HG03103 (cell line): ENCODE data around the gene NHSL2.
"Not testable (repeated sequence)": the region's sequence is repeated elsewhere in the genome, so short reads cannot be mapped to it uniquely, and the experiment has no call there.

Experiments used
- ATAC-seq: cut with Tn5 transposase; IDR thresholded peaks from one replicate; pipeline ENCODE4 v1.9.1; 2021; ENCODE audit warnings: low read depth; ENCODE audit not compliant: unreplicated experiment

The NHSL2 gene

DNA sequence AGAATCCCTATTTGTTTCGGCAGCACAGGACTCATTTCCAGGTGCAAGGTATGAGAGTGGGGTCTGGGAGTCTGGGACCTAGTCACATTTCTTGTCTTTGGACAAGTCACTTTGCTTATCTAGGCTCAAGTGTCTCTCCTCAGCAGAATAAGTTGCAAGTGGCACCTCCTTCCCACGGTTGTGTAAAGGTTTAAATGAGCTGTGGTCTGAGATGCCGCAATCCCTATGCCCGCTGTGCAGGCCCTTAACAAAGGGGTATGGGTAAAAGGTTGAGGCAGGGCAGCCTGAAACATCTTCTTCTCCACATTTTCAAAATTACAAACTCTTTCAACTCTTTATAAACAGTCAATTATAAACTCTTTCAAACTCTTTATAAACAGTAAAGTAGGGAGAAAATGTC, 127.4 kb downstream of the NHSL2 start:
- no peak for ATAC-seq

DNA sequence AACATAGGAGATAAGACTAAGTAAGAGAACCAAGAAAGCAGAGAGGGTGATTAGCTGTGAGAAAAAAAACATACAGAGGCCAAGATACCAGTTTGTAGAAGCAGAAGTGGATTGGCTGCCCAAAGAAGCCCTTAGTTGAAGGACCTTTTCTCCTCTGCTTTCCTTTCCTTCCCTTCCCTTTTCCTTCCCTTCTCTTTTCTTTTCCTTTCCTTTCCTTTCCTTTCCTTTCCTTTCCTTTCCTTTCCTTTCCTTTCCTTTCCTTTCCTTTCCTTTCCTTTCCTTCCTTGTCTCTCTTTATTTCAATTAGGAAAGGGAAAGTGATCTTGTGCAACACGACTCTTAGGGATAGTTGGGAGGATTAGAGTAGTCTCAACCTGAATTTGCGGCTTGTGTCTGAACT, 128.2 kb downstream of the NHSL2 start:
- ATAC-seq: no peak

DNA sequence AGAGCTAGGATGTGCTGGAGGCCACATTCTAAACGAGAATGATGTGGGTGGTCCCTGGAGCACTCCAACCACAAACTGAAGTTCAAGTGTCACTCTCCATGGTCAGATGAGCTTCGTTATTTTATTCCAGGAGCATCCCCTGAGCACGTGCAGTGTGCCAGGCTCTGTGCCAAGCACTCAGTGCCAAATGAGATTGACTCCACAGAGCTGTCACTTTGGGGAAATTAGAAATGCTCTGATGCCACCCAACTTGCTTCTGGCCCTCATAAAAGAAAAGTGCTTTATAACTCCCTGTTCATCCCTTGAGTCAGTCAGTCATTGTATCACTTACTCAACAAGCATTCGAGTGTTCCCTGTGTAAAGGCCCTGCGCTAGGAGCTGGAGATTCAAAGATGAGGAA, 129.9 kb downstream of the NHSL2 start:
- ATAC-seq: no peak

DNA sequence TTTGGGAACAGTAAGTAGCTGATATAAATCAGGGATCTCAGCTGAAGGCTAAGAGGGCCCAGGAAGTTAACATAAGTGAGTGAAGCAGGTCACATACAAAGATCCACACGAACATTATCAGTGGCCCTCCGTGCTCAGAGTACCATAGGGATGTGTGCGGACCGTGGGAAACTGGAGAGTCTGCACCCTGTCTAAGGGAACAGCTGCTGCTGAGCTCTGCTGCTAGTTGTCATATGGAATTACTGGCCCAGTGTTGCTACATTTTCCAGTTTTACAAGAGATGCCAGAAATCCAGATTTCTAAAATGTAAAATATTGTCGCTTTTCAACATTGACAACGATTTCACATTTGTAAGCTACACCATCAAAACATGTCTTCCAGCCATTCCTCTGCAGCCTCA, 130.5 kb downstream of the NHSL2 start:
- ATAC-seq: no peak

DNA sequence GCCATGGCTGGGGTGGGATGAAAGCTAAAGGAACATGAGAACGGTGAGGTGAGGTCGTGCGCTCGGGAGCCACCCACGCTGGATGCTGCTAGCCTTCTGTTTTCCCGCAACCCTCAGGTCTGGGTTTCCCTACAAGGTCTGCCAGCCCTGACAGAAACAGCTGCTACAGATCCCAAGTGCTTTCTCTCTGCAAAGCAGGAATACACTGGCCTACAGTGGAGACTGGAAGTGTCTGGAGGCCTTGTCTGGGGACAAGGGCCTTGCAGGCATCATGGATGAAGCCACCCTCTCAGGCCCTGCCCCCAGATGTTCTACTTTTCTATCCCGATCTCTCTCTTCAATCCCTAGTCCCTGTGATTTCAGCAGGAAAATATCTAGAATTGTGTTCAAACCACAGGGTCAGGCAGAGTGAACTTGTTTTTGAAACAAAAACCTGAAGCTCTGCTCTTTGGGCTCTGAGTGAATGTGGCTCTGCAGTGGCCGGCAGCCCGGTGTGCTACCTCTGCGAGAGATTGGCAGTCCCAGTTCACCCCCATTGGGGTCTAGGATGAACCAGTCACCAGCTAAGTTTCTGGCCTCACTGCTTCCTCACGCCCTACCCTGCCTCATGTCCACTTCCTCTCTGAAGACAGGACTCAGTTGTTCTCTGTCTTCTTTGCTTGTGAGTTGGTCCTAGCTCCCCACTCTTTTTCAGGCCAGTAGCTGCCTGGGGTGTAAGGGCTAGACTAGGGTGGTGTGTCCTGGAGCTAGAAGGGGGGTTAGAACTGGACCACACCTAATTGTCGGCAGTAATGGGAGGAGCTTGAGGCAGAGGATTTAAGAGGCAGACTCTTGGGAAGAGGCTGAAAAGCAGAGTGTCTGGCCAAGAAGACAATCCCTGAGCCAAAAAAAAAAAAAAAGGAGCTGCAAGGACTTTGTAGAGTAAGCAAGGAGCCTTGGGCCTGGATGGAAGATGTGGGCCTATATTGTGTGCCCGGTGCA, 131.5 kb downstream of the NHSL2 start:
- no peak for ATAC-seq

DNA sequence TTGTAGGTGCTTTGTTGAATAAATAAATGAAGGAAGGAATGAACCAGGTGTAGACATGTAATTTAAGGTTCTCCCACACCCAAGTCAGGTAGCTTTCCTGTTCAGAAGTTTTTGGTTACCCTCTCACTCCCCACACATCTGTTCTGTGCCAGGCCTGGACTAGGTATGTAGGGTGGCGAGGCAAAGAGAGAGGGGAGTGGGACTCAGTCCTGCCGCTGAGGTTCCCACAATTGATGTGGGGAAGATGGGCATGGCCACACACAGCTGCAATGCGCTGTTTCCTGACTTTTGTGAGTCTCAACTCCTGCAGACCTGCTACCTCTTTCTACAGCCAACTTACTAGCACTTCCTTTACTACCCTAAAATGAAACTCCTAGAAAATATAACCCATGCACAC, 132.2 kb downstream of the NHSL2 start:
- ATAC-seq: no peak

DNA sequence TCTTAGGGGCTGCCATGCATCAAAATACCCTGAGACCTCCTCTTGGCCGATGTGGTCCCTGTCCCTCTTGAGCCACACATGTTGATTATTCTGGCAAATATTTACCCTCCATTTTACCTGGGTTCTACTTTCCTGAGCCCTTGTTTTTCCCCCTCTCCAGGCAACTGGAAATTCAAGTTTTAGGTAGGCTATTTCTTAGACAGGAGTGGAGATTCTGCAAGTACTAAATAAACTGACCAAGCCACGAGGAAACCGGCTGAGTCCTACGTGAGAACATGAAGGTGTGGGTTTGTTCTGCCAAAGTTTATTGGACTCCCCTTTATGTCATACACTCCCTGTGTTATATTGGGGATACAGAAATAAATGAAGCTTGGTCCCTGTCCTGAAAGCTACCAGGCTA, 133.0 kb downstream of the NHSL2 start:
- ATAC-seq: no peak

DNA sequence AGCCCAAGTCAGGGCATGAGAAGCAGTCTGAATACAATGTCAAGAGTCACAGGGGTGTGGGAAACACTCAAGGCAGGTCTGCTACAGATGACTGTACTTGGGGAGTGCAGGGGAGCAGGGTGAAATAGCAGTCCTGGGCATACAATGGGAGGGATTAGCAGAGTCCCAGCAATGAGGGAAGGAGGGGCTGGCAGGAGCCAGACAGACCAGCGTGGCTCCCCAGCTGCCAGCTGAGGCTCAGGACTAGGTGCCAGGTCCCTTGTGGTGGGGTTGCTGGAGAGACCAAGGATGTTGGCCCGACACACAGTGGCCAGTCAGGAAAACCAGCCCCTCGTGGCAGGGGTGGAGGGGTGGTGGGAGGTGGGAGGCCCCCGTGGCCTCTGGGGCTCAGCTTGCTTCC, 134.5 kb downstream of the NHSL2 start:
- ATAC-seq: no peak

DNA sequence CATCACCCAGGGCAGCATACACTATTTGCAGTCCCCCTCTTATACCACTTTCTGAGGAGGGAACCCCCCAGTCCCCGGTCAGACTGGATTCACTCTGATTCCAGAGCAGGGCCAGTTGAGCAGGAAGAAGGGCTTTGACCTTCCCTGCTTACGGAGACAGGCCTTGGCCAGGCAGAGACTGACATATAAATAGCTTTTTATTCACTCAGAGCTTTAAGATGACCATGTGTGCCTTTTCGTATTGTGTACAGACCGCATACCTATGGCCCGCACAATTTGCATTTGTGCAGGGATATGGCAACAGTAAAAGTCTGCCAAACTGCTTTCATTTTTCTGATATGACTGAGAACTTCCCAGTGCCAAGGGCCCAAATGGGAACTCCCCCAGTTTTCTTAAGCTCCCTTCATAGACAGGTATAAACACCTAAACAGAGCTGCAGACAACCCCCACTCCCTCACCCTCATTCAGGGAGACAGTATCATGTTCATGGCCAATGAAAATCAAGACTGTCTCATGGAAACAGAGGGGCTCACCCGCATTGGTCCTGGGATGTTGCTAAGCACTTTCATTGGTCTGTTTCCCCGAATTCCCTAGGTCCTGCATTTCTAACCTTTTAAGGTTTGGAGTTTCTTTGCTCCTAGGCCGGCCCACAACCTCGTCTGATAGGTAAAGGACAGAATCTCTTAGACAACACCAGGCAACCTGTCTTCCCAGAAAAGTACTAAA, 135.1 kb downstream of the NHSL2 start:
- ATAC-seq: no peak

DNA sequence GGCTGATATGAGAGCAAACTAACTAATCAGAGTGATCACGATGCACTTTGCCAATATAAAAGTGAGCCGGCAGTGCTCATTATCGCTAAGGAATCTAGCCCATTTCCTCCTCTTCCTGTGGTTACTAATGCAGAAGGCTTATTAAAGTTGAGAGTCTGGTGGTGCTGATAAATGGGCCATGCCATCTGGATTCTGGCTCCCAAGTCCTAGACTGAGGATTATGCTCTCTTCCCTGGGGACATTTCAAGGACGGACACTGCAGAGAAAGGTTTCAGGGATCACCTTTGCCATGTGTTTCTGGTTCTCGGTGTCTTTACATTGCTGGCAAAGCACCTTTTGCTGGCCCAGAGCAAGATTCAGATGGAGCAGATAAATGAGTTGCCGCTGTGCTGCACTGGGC, 135.8 kb downstream of the NHSL2 start:
- ATAC-seq: no peak

DNA sequence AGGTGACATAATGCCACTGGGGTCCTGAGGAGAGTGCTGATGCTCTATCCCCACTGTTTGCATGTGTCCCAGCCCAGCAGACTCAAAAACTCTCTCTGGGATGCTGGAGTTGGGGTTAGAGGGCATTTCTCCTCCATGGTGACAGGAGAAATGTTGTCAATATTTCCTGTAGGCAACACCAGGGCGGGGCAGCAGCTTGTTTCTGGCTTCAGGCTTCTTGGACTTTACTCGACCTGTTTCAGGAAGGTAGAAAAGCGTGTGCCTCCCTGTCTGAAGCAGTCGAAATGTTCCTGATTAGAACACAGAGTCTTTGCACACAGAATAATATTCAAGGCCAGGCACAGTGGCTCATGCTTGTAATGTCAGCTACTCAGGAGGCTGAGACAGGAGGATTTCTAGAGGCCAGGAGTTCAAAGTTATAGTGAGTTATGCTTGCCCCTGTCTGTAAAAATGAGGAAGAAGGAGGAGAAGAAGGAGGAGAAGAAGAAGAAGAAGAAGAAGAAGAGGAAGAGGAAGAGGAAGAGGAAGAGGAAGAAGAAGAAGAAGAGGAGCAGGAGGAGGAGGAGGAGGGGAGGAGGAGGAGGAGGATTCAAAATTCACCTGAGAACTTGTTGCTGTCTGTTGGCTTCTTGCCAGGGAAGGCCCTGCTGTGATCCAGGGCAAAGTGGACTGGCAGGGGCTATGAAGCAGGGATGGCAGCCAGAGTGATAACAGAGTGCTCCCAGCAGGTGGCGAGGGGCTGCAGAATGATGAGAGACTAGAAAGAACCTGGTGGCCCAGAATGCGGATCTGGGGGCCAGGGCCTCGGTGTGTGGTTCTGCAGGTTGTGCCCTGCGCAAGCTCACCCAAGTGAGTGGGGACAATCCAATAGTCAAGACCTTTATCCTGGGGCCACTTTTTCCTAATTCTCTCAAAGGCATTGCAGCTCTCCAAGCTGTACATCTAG, 138.1 kb downstream of the NHSL2 start:
- no peak for ATAC-seq

DNA sequence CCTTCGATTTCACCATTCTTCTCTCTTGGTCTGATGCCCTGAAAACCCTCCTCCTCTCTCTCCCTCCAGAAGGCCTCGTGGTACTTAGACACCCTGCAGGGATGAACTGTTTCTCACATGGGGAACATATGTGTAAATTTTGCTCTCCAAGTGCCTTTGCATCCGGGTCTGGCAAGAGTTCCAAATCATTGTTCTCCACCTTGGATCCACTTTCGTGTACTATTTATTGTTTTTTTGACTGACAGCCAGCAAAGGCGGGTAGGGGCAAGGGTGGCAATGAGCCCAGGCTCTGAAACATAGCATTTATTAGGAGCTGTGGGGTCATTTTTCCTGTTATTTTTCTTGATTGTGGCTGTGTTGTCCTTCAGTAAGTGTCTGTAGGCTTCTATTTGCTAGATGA, 139.4 kb downstream of the NHSL2 start:
- no peak for ATAC-seq

DNA sequence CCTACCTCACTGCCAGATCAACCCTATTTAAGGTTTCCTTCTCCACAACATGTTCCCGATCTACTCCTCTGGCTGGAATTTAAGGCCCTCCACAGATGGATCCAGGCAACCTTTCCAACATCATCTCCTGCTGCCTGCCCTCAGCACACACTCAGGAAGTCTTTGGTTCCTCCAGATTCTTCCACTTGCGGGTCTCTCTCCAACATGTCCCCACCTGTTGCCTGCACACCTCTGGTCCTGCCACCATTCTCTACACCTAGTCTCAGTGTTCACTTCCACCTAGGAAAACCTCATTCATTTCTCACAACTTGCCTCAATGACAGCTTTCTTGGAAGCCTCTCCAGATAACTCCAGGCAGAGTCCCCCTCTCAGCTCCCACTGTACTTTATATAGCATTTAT, 140.9 kb downstream of the NHSL2 start:
- no peak for ATAC-seq

DNA sequence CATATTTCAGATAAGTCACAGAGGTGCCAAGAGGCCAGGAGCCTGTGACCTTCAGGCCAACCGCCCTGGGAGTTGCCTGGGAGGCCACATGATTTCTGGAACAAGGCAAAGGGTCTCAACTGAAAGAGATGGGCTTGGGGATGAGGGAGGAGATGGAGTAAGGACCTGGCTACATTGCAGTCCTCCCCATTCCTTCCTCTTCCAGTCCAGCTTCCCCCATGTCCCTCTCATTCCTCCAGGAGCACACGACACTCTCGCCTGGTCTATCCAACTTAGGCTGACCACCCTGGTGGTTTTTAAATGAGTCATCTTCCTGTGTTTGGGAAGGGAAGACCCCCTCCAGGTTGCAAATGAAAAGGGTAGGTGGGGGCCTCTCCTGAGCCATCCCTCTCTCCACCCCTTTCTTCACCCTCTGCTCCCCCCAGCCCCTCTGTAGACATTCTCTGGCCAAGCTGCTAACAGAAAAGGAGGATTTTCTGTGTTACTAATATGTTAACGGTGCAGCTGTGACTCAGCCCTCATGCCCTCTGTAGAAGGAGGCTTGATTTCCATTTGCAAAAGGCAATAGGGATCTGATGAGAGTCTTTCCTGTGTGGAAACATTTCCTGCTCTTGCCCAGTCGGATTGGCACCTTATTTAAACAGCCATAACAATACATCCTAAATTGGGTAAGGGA, 141.9 kb downstream of the NHSL2 start:
- no peak for ATAC-seq

DNA sequence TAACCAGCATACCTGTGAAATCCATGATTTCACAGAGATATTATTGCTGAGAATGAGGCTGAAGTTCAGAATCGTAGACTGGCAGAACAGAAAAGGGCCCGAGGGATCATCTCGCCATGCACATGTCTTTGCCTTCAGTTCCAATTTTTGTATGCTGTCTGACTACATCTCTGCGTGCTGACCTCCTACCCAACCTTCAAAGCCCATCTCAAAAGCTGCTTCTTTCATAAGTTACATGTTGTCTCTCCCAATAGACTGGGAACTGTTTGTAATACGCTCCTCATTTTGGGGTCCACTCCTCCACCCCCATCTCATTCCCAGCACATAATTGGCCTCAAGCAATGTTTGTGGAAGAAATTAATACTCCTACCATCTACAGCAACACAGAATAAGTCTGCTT, 142.9 kb downstream of the NHSL2 start:
- ATAC-seq: no peak

DNA sequence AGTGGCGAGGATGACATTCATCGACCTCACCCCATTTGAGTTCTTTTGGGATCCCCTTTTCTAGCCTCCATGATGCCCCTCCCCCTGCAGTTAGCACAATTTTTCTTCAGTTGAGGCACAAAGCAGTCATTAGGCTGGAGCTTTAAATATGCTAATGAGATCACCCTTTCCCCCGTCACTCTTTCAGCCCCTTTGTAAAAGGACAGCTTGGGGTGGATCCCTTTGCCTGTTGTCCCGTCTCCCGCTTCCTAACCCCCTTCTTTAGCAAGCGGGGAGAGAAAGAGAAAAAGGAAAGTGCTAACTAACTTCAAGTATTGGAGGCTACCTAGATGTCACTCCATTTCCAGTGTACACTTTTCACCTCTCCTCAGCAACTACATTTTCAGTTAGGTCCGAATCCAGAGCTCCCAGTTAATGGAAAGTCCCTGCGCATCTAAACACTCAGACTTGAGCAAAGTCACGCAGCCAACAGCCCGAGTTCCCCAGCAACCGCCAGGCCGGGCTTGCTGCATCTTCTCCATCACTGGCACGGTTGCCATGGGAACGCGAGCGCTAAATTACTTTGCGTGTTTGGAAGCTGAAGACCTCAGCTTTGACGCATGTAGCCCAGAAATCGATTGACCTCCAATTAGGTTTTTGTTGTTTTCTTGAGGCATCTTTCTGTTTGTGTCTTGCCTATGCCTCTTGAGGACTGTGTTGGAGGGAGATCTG, 144.3 kb downstream of the NHSL2 start:
- ATAC-seq: no peak

DNA sequence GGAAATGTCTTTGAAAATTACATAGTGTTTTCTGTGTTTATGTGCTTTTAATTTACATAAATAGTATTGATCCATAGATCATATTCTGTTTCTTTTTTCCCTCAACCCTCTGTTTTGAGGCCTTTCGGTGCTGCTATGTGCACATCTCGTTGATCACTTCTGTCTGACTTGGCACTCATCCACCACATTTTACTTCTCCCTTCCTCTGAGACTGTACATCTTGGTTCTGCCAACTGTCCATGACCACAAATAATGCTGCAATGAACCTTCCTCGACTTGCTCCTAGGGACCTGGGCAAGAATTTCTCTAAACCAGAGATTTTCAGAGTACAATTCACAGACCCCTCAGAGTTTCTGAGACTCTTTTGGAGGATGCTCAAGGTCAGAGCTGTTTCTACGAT, 146.7 kb downstream of the NHSL2 start:
- no peak for ATAC-seq

DNA sequence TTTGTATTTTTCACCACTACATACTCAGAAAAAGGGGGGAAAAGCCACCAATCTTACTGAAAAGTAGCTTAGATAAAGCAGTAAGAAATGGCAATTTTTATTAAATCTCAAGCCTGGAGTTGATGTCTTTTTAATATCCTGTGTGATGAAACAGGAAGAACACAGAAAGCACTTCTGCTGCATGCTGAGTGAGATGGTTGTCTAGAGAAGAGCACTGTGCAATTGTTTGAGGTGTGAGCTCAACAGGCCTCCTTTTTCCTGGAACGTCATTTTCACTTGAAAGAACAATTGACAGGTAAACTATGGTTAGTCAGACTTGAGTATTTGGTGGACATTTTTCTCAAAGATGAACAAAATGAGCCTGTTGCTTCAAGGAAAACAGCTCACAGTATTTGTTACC, 147.2 kb downstream of the NHSL2 start:
- no peak for ATAC-seq

DNA sequence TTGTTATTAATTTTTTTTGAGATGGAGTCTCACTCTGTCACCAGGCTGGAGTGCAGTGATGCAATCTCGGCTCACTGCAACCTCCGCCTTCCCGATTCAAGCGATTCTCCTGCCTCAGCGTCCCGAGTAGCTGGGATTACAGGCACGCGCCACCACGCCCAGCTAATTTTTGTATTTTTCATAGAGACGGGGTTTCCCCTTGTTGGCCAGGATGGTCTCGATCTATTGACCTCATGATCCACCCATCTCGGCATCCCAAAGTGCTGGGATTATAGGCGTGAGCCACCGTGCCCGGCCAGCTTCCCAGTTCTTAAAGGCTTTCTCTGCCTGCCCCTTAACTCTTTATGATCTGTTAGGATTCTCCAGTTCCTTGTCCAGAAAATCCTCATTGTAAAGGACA, 147.7 kb downstream of the NHSL2 start:
- ATAC-seq: not testable (repeated sequence)
